ENCODE measurements around the gene DUS2. TPM values are rescaled to one million over a fixed set of nuclear protein-coding genes. Genes with fewer than 3 reads are reported as not detected.

Gene DUS2
- total and polyA plus RNA-seq, 9 of the 15 experiments (the other 6 are each of a cell fraction or from before 2014, with no cell fraction given), result 5.8 to 22.5 (median 20.6) TPM

- no peak overlapping the region for H2AFZ ChIP-seq (ENCODE audit: low read depth, low read length)
- ChIA-PET POLR2A (interaction anchor here (0.6 to 1.9 kb wide), 3 partner anchors 32 to 181 kb away, joined by 3 to 4 read pairs (median 4); partner anchors contain the start of genes DDX28 and DUS2), CTCF (ENCODE audit: low intra/inter-chr PET ratio) (interaction anchor here (0.6 kb wide), 1 partner anchor 63 kb away, joined by 3 read pairs; no protein-coding TSS in a partner anchor)
- intact Hi-C loops (cut with micrococcal nuclease), result no loop called here
- no peak for ATAC-seq
- no peaks in the 10 kb centered on the region for H3K9me1 ChIP-seq (ENCODE audit: control insufficient read depth, insufficient read depth, low read length)
- no peak overlapping the region for H3K4me3 ChIP-seq
- H3K36me3 ChIP-seq (ENCODE audit: control insufficient read depth, insufficient read depth, low read length), result no peaks in the 10 kb centered on the region
- H3K27ac ChIP-seq (ENCODE audit: extremely low read depth, low read depth, low read length), result no peak overlapping the region
- H3K27me3 ChIP-seq (ENCODE audit: control insufficient read depth in 2 of 2, insufficient read depth in 2 of 2, low read length in 2 of 2), result no peaks in the 10 kb centered on the region
- TF ChIP-seq RAD21 (CRISPR knock-in tag; conservative IDR thresholded peaks at IDR 0.05 in 1 of 2, IDR thresholded peaks at IDR 0.05 in 1 of 2) (peak in 1 of 2 experiments; percentile 37; a peak in 2 of 4 replicates), CTCF (IDR thresholded peaks at IDR 0.05 in 2 of 3, conservative IDR thresholded peaks at IDR 0.05 in 1 of 3; ENCODE audit: insufficient read depth in 2 of 3, low read depth in 1 of 3, low read length in 3 of 3) (peak in 2 of 3 experiments; percentile 17 to 37; a peak in 2 of 6 replicates), NELFE (IDR thresholded peaks at IDR 0.05; ENCODE audit: insufficient read depth, insufficient read length) (no peak)
- peaks cover 20 to 29% of the 10 kb centered on the region in 2 experiments for H3K4me1 ChIP-seq (replicated peaks in 1 of 2; ENCODE audit: control insufficient read depth in 2 of 2, insufficient read depth in 2 of 2, low read length in 2 of 2)
- in situ Hi-C loops (cut with MboI), result loop anchor here (10.0 kb wide), 1 partner anchor 325 kb away; the partner anchor contains the start of genes PRMT7 and SLC7A6OS
- DNase-seq (ENCODE audit: extremely low read depth in 1 of 4, low spot score in 3 of 4), result no peak
- H3K9ac ChIP-seq (ENCODE audit: insufficient read depth in 1 of 2, low read depth in 2 of 2, low read length in 2 of 2), result no peak overlapping the region
- no peaks in the 10 kb centered on the region for H4K20me1 ChIP-seq (replicated peaks; ENCODE audit: control insufficient read depth, insufficient read depth, low read length)
- no peak for FAIRE-seq
- no peaks in the 10 kb centered on the region for H3K9me3 ChIP-seq (replicated peaks; ENCODE audit: control insufficient read depth, insufficient read depth, low read depth, low read length)
- no peak overlapping the region for H3K4me2 ChIP-seq (ENCODE audit: insufficient read depth, low read length)
- no TSS peak for BruUV-seq (replicated peaks)
- 56% methylated on average over 6 of the region's 6 CpGs for WGBS (ENCODE audit: insufficient coverage, low coverage, missing lambda C conversion rate)
- no peaks in the 10 kb centered on the region for H3K79me2 ChIP-seq (ENCODE audit: control insufficient read depth, insufficient read depth, low read length)
Measured at GRCh38 chr16:67990018-67990386, 33.1 kb upstream of the DUS2 start.
